Measurements from ENCODE around the gene ZNF169. TPM values are rescaled to one million over a fixed set of nuclear protein-coding genes. Genes with fewer than 3 reads are reported as not detected.
"Not testable (repeated sequence)": the region's sequence is repeated elsewhere in the genome, so short reads cannot be mapped to it uniquely, and the experiment has no call there.

The ZNF169 gene
- total RNA-seq, 4 donors from 2014 or later: 3.1 to 14.8 (median 8.3) TPM

GRCh38 chr9:94245651-94246050 is 13.4 kb upstream of the ZNF169 start:
- no peaks in the 10 kb centered on the region for H3K27me3 ChIP-seq
- no peak overlapping the region for H3K4me3 ChIP-seq
- TF ChIP-seq POLR2AphosphoS5 (IDR thresholded peaks at IDR 0.05) (no peak), POLR2A (IDR thresholded peaks at IDR 0.05) (no peak)
- no peak for ATAC-seq
- no peaks in the 10 kb centered on the region for H3K9me3 ChIP-seq
- 75 to 77% methylated on average over 2 of the region's 2 CpGs for WGBS, 2 donors (ENCODE audit: low coverage in 1 of 2)
- H3K4me1 ChIP-seq: no peaks in the 10 kb centered on the region
- H3K36me3 ChIP-seq: no peaks in the 10 kb centered on the region
- no peak overlapping the region for H3K27ac ChIP-seq

- WGBS, 2 donors (ENCODE audit: low coverage in 1 of 2): 51% methylated on average over 4 of the region's 4 CpGs; no CpG with 5 or more reads in 1 of the 2 donors
- no peaks in the 10 kb centered on the region for H3K9me3 ChIP-seq
- no peaks in the 10 kb centered on the region for H3K27me3 ChIP-seq
- no peak overlapping the region for H3K27ac ChIP-seq
- no peak overlapping the region for H3K4me3 ChIP-seq
- no peak for TF ChIP-seq EP300 (IDR thresholded peaks at IDR 0.05)
- no peak for TF ChIP-seq POLR2AphosphoS5 (IDR thresholded peaks at IDR 0.05)
- no peak for TF ChIP-seq POLR2A (IDR thresholded peaks at IDR 0.05)
- TF ChIP-seq CTCF (IDR thresholded peaks at IDR 0.05): no peak
- H3K36me3 ChIP-seq: no peaks in the 10 kb centered on the region
- no peak for ATAC-seq
- no peaks in the 10 kb centered on the region for H3K4me1 ChIP-seq
These were observed 8.6 kb upstream of the ZNF169 start for GRCh38 chr9:94250456-94250855.

GRCh38 chr9:94256007-94256406 is 3.1 kb upstream of the ZNF169 start:
- Histone ChIP-seq H3K4me1 (peaks cover 0 to 16% (median 0%) of the 10 kb centered on the region in 3 donors), H3K36me3 (no peaks in the 10 kb centered on the region), H3K27ac (no peak overlapping the region), H3K27me3 (no peaks in the 10 kb centered on the region), H3K4me3 (no peak overlapping the region), H3K9me3 (no peaks in the 10 kb centered on the region)
- TF ChIP-seq POLR2AphosphoS5 (IDR thresholded peaks at IDR 0.05) (no peak), EP300 (IDR thresholded peaks at IDR 0.05) (no peak), CTCF (IDR thresholded peaks at IDR 0.05) (no peak), POLR2A (IDR thresholded peaks at IDR 0.05) (no peak)
- ATAC-seq: no peak
- WGBS, 2 donors (ENCODE audit: low coverage in 1 of 2): 56 to 90% methylated on average over 2 of the region's 2 CpGs

- not testable (repeated sequence) for H3K27me3 ChIP-seq, H3K4me3 ChIP-seq, H3K4me1 ChIP-seq, H3K9me3 ChIP-seq, H3K27ac ChIP-seq, ATAC-seq, H3K36me3 ChIP-seq
- WGBS, 2 donors (ENCODE audit: low coverage in 1 of 2): 83% methylated on average over 2 to 3 of the region's 3 CpGs
These were observed 6.7 kb downstream of the ZNF169 start for GRCh38 chr9:94265626-94266402.

- H3K4me1 ChIP-seq: no peaks in the 10 kb centered on the region
- ATAC-seq: no peak
- H3K36me3 ChIP-seq: no peaks in the 10 kb centered on the region
- H3K27me3 ChIP-seq: no peaks in the 10 kb centered on the region
- WGBS, 2 donors (ENCODE audit: low coverage in 1 of 2): 97 to 100% methylated on average over 4 to 5 of the region's 8 CpGs
- H3K27ac ChIP-seq: no peak overlapping the region
- TF ChIP-seq POLR2AphosphoS5 (IDR thresholded peaks at IDR 0.05): no peak
- no peak for TF ChIP-seq POLR2A (IDR thresholded peaks at IDR 0.05)
- TF ChIP-seq EP300 (IDR thresholded peaks at IDR 0.05): no peak
- TF ChIP-seq CTCF (IDR thresholded peaks at IDR 0.05): no peak
- peaks cover 0 to 4% (median 0%) of the 10 kb centered on the region in 3 donors for H3K9me3 ChIP-seq
- H3K4me3 ChIP-seq: no peak overlapping the region
These were observed 10.2 kb downstream of the ZNF169 start for GRCh38 chr9:94269264-94269663.

- Histone ChIP-seq H3K27me3 (no peaks in the 10 kb centered on the region), H3K27ac (no peak overlapping the region), H3K36me3 (no peaks in the 10 kb centered on the region), H3K4me3 (no peak overlapping the region), H3K4me1 (no peaks in the 10 kb centered on the region), H3K9me3 (peaks cover 0 to 4% (median 0%) of the 10 kb centered on the region in 3 donors)
- TF ChIP-seq POLR2A (IDR thresholded peaks at IDR 0.05): no peak
- no peak for TF ChIP-seq POLR2AphosphoS5 (IDR thresholded peaks at IDR 0.05)
- no peak for TF ChIP-seq CTCF (IDR thresholded peaks at IDR 0.05)
- TF ChIP-seq EP300 (IDR thresholded peaks at IDR 0.05): no peak
- ATAC-seq: no peak
- WGBS, 2 donors (ENCODE audit: low coverage in 1 of 2): 67 to 83% methylated on average over 1 of the region's 1 CpG
These were observed 10.9 kb downstream of the ZNF169 start for GRCh38 chr9:94270009-94270408.

GRCh38 chr9:94277029-94277428 is 17.9 kb downstream of the ZNF169 start:
- not testable (repeated sequence) for ATAC-seq, H3K4me1 ChIP-seq, H3K9me3 ChIP-seq, H3K27ac ChIP-seq, H3K4me3 ChIP-seq, H3K27me3 ChIP-seq
- H3K36me3 ChIP-seq: peaks cover 0 to 32% of the 10 kb centered on the region in 2 donors
- WGBS, 2 donors (ENCODE audit: low coverage in 1 of 2): 92% methylated on average over 4 of the region's 4 CpGs; no CpG with 5 or more reads in 1 of the 2 donors

All from gastroesophageal sphincter (tissue), 4 donors.